ENCODE measurements around the gene BLOC1S6. TPM values are rescaled to one million over a fixed set of nuclear protein-coding genes. Genes with fewer than 3 reads are reported as not detected.

BLOC1S6 gene
- total RNA-seq, 4 donors from 2014 or later, result 35.0 to 576 (median 85.4) TPM

- TF ChIP-seq POLR2A (IDR thresholded peaks at IDR 0.05), result no peak
- TF ChIP-seq CTCF (IDR thresholded peaks at IDR 0.05), result no peak
- Histone ChIP-seq H3K4me3 (no peak overlapping the region), H3K27ac (no peak overlapping the region), H3K27me3 (no peaks in the 10 kb centered on the region), H3K9me3 (no peaks in the 10 kb centered on the region), H3K36me3 (no peaks in the 10 kb centered on the region), H3K4me1 (peaks cover 0 to 6% of the 10 kb centered on the region in 2 donors)
- no peak for DNase-seq
- intact Hi-C loops (cut with DNase I; ENCODE audit: low total_unique reads), result no loop called here
Measured at GRCh38 chr15:45583731-45584639, 3.2 kb upstream of the BLOC1S6 start.

GRCh38 chr15:45585069-45585791 lies 1.9 kb upstream of the BLOC1S6 start:
- TF ChIP-seq CTCF (IDR thresholded peaks at IDR 0.05) (no peak), POLR2A (IDR thresholded peaks at IDR 0.05) (no peak)
- Histone ChIP-seq H3K27ac (peak overlapping the region in 1 of 2 donors; percentile 99), H3K9me3 (no peaks in the 10 kb centered on the region), H3K27me3 (no peaks in the 10 kb centered on the region), H3K4me3 (no peak overlapping the region), H3K4me1 (peaks cover 0 to 6% of the 10 kb centered on the region in 2 donors), H3K36me3 (no peaks in the 10 kb centered on the region)
- no peak for DNase-seq
- intact Hi-C loops (cut with DNase I; ENCODE audit: low total_unique reads), result no loop called here

GRCh38 chr15:45586125-45586524 lies 1.1 kb upstream of the BLOC1S6 start:
- Histone ChIP-seq H3K36me3 (no peaks in the 10 kb centered on the region), H3K9me3 (no peaks in the 10 kb centered on the region), H3K27ac (peak overlapping the region; percentile 97 to 99), H3K4me1 (peaks cover 0 to 6% of the 10 kb centered on the region in 2 donors), H3K27me3 (no peaks in the 10 kb centered on the region), H3K4me3 (peak overlapping the region; percentile 83 to 98)
- DNase-seq, result no peak
- intact Hi-C loops (cut with DNase I; ENCODE audit: low total_unique reads), result no loop called here
- TF ChIP-seq POLR2A (IDR thresholded peaks at IDR 0.05), result no peak
- TF ChIP-seq CTCF (IDR thresholded peaks at IDR 0.05), result no peak

GRCh38 chr15:45586601-45587094 lies 531 bp upstream of the BLOC1S6 start:
- DNase-seq, result no peak
- Histone ChIP-seq H3K4me1 (peaks cover 0 to 6% of the 10 kb centered on the region in 2 donors), H3K4me3 (peak overlapping the region; percentile 83 to 98), H3K9me3 (no peaks in the 10 kb centered on the region), H3K27ac (peak overlapping the region; percentile 97 to 99), H3K27me3 (no peaks in the 10 kb centered on the region), H3K36me3 (no peaks in the 10 kb centered on the region)
- intact Hi-C loops (cut with DNase I; ENCODE audit: low total_unique reads), result no loop called here
- TF ChIP-seq POLR2A (IDR thresholded peaks at IDR 0.05), result no peak
- no peak for TF ChIP-seq CTCF (IDR thresholded peaks at IDR 0.05)

GRCh38 chr15:45587863-45588170 lies 638 bp downstream of the BLOC1S6 start:
- H3K27me3 ChIP-seq, result no peaks in the 10 kb centered on the region
- H3K27ac ChIP-seq, result peak overlapping the region; percentile 97 to 99
- peak overlapping the region; percentile 83 to 98 for H3K4me3 ChIP-seq
- no peaks in the 10 kb centered on the region for H3K9me3 ChIP-seq
- TF ChIP-seq POLR2A (IDR thresholded peaks at IDR 0.05) (no peak), CTCF (IDR thresholded peaks at IDR 0.05) (no peak)
- DNase-seq, result no peak
- intact Hi-C loops (cut with DNase I; ENCODE audit: low total_unique reads), result no loop called here
- no peaks in the 10 kb centered on the region for H3K36me3 ChIP-seq
- H3K4me1 ChIP-seq, result peaks cover 0 to 11% of the 10 kb centered on the region in 2 donors

All from uterus (tissue), 4 donors.